ENCODE measurements around the gene SH3RF1.
A peak's percentile ranks its signal among the peaks of the same experiment; 100 is the strongest.
"Not testable (repeated sequence)": the region's sequence is repeated elsewhere in the genome, so short reads cannot be mapped to it uniquely, and the experiment has no call there.

SH3RF1 gene

GRCh38 chr4:169270810-169271691 is at the start of gene SH3RF1:
TSS of gene SH3RF1 (minus strand) at chr4:169270956. CDS start at chr4:169269212, 1,744 bp downstream.
- H3K27me3 Mint-ChIP-seq, result peaks cover 36% of the 10 kb centered on the region
- peaks cover 4% of the 10 kb centered on the region for H3K4me1 Mint-ChIP-seq

GRCh38 chr4:169315530-169316343 is 45.0 kb upstream of the SH3RF1 start:
- H3K4me3 Mint-ChIP-seq, result no peak overlapping the region
- no peak overlapping the region for H3K27ac Mint-ChIP-seq
- H3K27me3 Mint-ChIP-seq, result peaks cover 7% of the 10 kb centered on the region
- no peaks in the 10 kb centered on the region for H3K4me1 Mint-ChIP-seq
- H3K9me3 Mint-ChIP-seq, result no peaks in the 10 kb centered on the region
- no peaks in the 10 kb centered on the region for H3K36me3 Mint-ChIP-seq

More at GRCh38 chr4:169270810-169271691, at the start of gene SH3RF1:
- H3K36me3 Mint-ChIP-seq, result no peaks in the 10 kb centered on the region
- H3K9me3 Mint-ChIP-seq, result no peaks in the 10 kb centered on the region
- H3K27ac Mint-ChIP-seq, result no peak within 1 kb of the TSS
- H3K4me3 Mint-ChIP-seq, result peak within 1 kb of the TSS; percentile 83

GRCh38 chr4:169314906-169315305 is 44.1 kb upstream of the SH3RF1 start:
- no peak overlapping the region for H3K4me3 Mint-ChIP-seq
- H3K27me3 Mint-ChIP-seq, result peaks cover 7% of the 10 kb centered on the region
- H3K36me3 Mint-ChIP-seq, result no peaks in the 10 kb centered on the region
- H3K4me1 Mint-ChIP-seq, result no peaks in the 10 kb centered on the region
- H3K27ac Mint-ChIP-seq, result no peak overlapping the region
- no peaks in the 10 kb centered on the region for H3K9me3 Mint-ChIP-seq

GRCh38 chr4:169313732-169314131 is 43.0 kb upstream of the SH3RF1 start:
- no peaks in the 10 kb centered on the region for H3K4me1 Mint-ChIP-seq
- H3K9me3 Mint-ChIP-seq, result no peaks in the 10 kb centered on the region
- H3K4me3 Mint-ChIP-seq, result no peak overlapping the region
- no peak overlapping the region for H3K27ac Mint-ChIP-seq
- no peaks in the 10 kb centered on the region for H3K36me3 Mint-ChIP-seq
- peaks cover 5% of the 10 kb centered on the region for H3K27me3 Mint-ChIP-seq

DNA sequence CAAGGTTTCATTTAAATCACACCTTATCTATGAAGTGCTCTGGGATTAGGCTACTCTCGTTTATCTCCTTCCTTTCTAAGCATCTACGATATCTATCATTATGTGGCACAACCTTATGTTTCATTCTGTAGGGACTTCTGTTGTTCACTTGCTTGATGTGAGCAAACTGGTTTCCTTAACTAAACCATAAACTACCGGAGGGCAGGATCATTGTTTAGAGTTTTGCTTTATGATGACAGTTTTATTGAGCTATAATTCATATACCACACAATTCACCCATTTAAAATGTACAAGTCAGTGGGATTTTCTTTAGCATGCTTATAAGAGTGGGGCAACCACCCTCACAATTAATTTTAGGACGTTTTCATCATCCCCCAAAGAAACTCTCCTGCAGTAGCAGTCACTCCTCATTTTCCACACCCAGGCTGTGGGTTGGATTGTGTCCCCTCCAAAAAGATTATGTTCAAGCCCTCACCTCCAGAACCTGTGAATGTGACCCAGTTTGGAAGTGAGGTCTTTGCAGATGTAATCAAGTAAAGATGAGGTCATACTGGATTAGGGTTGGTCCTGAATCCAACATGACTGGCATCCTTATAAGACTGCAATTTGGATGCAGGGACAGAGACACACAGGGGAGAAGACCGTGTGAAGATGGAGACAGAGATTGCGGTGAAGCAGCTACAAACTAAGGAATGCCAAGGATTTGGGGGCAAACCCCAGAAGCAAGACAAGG is 42.1 kb upstream of the SH3RF1 start:
- no peak overlapping the region for H3K27ac Mint-ChIP-seq
- H3K27me3 Mint-ChIP-seq, result peaks cover 5% of the 10 kb centered on the region
- no peaks in the 10 kb centered on the region for H3K4me1 Mint-ChIP-seq
- H3K36me3 Mint-ChIP-seq, result no peaks in the 10 kb centered on the region
- H3K9me3 Mint-ChIP-seq, result no peaks in the 10 kb centered on the region
- no peak overlapping the region for H3K4me3 Mint-ChIP-seq

GRCh38 chr4:169311643-169312365 is 41.0 kb upstream of the SH3RF1 start:
- Mint-ChIP-seq H3K36me3 (no peaks in the 10 kb centered on the region), H3K4me1 (no peaks in the 10 kb centered on the region), H3K4me3 (no peak overlapping the region), H3K27ac (no peak overlapping the region), H3K9me3 (no peaks in the 10 kb centered on the region), H3K27me3 (peaks cover 5% of the 10 kb centered on the region)

GRCh38 chr4:169309326-169309967 is 38.7 kb upstream of the SH3RF1 start:
- Mint-ChIP-seq H3K27me3 (peaks cover 1% of the 10 kb centered on the region), H3K9me3 (no peaks in the 10 kb centered on the region), H3K36me3 (no peaks in the 10 kb centered on the region), H3K27ac (no peak overlapping the region), H3K4me1 (no peaks in the 10 kb centered on the region), H3K4me3 (no peak overlapping the region)

DNA sequence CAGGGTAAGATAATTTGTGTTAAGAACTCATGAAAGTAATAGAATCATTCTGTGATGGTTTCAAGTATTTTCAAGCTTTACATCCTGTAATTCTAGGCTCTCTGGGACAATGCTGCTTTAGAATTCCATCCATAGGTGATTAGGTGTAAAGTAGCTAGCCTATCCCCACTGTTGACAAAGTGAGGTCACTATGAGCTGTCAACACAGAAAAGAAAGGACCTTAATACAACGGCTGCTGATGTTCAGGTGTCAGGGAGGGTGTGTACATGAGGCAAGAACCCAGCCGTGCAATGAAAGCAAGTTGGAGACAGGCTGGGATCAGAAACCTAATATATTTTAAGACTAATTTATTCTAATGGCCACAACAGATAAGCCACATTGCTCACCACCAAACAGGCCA is 36.8 kb upstream of the SH3RF1 start:
- H3K36me3 Mint-ChIP-seq, result no peaks in the 10 kb centered on the region
- no peaks in the 10 kb centered on the region for H3K27me3 Mint-ChIP-seq
- H3K9me3 Mint-ChIP-seq, result no peaks in the 10 kb centered on the region
- no peak overlapping the region for H3K27ac Mint-ChIP-seq
- no peaks in the 10 kb centered on the region for H3K4me1 Mint-ChIP-seq
- H3K4me3 Mint-ChIP-seq, result no peak overlapping the region

DNA sequence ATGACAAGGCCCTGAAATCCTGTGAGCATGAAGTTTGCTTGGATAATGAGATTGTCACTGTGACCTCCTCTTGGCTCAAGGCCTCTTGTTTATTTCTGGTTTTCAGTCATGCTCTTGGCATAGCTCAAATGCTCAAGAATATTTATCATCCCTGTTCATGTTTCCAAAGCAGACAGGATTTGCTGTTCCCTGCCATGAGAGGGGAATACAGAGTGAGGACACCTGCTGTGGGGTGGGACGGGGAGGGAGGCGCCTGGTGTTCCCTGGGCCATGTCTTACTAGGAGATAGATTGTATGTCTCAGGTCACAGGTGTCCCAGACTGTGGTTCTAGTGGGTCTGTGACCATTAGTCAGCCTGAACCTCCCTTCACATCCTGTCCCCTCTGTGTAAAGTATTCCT is 34.9 kb upstream of the SH3RF1 start:
- H3K36me3 Mint-ChIP-seq, result no peaks in the 10 kb centered on the region
- no peak overlapping the region for H3K27ac Mint-ChIP-seq
- no peaks in the 10 kb centered on the region for H3K9me3 Mint-ChIP-seq
- peaks cover 2% of the 10 kb centered on the region for H3K27me3 Mint-ChIP-seq
- H3K4me3 Mint-ChIP-seq, result no peak overlapping the region
- no peaks in the 10 kb centered on the region for H3K4me1 Mint-ChIP-seq

DNA sequence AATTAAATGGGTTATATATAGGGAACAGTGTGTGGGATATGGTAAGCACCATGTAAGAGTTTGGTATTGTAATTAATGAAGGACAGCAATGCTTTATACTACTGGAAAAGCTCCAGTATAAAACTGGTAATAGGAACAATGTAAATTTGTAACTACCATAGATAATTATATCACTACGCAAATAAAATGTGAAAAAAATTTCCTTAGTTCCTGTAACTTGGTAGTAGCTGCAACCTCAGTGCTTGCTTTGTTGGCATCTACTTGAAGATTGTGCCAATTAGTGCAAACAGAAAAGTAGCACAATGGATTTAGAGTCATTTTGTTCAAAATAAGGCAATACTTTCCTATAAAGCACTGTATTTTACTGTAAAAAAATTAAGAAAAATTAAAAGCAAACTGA is 34.4 kb upstream of the SH3RF1 start:
- Mint-ChIP-seq H3K27me3 (peaks cover 2% of the 10 kb centered on the region), H3K9me3 (no peaks in the 10 kb centered on the region), H3K36me3 (no peaks in the 10 kb centered on the region), H3K27ac (no peak overlapping the region), H3K4me1 (no peaks in the 10 kb centered on the region), H3K4me3 (no peak overlapping the region)

- Mint-ChIP-seq H3K36me3 (no peaks in the 10 kb centered on the region), H3K27ac (no peak overlapping the region), H3K4me1 (no peaks in the 10 kb centered on the region), H3K4me3 (no peak overlapping the region), H3K9me3 (no peaks in the 10 kb centered on the region), H3K27me3 (peaks cover 30% of the 10 kb centered on the region)
Measured at GRCh38 chr4:169295822-169296221, 25.1 kb upstream of the SH3RF1 start.

GRCh38 chr4:169293343-169294176 is 22.8 kb upstream of the SH3RF1 start:
- Mint-ChIP-seq H3K4me3 (no peak overlapping the region), H3K4me1 (no peaks in the 10 kb centered on the region), H3K36me3 (no peaks in the 10 kb centered on the region), H3K9me3 (no peaks in the 10 kb centered on the region), H3K27ac (no peak overlapping the region), H3K27me3 (peaks cover 32% of the 10 kb centered on the region)

DNA sequence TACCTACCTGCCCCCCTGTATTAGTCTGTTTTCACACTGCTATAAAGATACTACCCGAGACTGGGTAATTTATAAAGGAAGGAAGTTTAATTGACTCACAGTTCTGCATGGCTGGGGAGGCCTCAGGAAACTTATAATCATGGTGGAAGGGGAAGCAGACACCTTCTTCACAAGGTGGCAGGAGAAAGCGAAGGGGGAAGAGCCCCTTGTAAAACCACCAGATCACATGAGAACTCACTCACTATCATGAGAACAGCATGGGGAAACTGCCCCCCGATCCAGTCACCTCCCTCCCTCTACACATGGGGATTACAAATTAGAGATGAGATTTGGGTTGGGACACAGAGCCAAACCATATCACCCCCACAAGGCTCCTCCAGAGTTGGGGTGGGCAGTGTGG is 17.2 kb upstream of the SH3RF1 start:
- H3K4me1 Mint-ChIP-seq, H3K27ac Mint-ChIP-seq: not testable (repeated sequence)
- H3K27me3 Mint-ChIP-seq, result peaks cover 12% of the 10 kb centered on the region

More for the DNA sequence above, 17.2 kb upstream of the SH3RF1 start:
- not testable (repeated sequence) for H3K36me3 Mint-ChIP-seq, H3K9me3 Mint-ChIP-seq, H3K4me3 Mint-ChIP-seq
